Gastrocnemius medialis (tissue), 4 donors: Measurements from ENCODE around the gene ADAMTS10.
"Not testable (repeated sequence)": the region's sequence is repeated elsewhere in the genome, so short reads cannot be mapped to it uniquely, and the experiment has no call there.

Experiments
- POLR2A ChIP-seq, 2 donors: fragments of 450-650 bp; IDR thresholded peaks; one replicate each; pipeline ENCODE4 v1.6.1; 2017; ENCODE audit warnings: antibody characterized with exemption in 2 of 2, mild to moderate bottlenecking in 2 of 2, moderate library complexity in 2 of 2
- TF ChIP-seq, protein P1 (sequence below), 5 experiments: fragments of 450-650 bp in 3 of 5; fragments of 200-600 bp in 2 of 5; sonication (generic) in 2 of 5; IDR thresholded peaks in 4 of 5; conservative IDR thresholded peaks in 1 of 5; 1 replicate in 4 of 5; 2 replicates in 1 of 5; pipeline ENCODE4 v1.5.1; 2016 to 2019; ENCODE audit warnings: antibody characterized with exemption in 5 of 5, mild to moderate bottlenecking in 3 of 5, moderate library complexity in 3 of 5

GRCh38 chr19:8564866-8565265, 45.6 kb downstream of the ADAMTS10 start:
- TF ChIP-seq, protein P1, sequence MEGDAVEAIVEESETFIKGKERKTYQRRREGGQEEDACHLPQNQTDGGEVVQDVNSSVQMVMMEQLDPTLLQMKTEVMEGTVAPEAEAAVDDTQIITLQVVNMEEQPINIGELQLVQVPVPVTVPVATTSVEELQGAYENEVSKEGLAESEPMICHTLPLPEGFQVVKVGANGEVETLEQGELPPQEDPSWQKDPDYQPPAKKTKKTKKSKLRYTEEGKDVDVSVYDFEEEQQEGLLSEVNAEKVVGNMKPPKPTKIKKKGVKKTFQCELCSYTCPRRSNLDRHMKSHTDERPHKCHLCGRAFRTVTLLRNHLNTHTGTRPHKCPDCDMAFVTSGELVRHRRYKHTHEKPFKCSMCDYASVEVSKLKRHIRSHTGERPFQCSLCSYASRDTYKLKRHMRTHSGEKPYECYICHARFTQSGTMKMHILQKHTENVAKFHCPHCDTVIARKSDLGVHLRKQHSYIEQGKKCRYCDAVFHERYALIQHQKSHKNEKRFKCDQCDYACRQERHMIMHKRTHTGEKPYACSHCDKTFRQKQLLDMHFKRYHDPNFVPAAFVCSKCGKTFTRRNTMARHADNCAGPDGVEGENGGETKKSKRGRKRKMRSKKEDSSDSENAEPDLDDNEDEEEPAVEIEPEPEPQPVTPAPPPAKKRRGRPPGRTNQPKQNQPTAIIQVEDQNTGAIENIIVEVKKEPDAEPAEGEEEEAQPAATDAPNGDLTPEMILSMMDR (IDR thresholded peaks at IDR 0.05 in 4 of 5, conservative IDR thresholded peaks at IDR 0.05 in 1 of 5): not testable (repeated sequence)
- not testable (repeated sequence) for TF ChIP-seq POLR2A (IDR thresholded peaks at IDR 0.05)
